AG04449 (cell line): ENCODE data around the gene MAFF.

ENCODE experiments used
- CTCF ChIA-PET: fragments of 350-600 bp; formaldehyde crosslinking; extraction: SDS; loops from one replicate; lab custom pipeline; 2021; ENCODE audit warnings: antibody characterized with exemption; lab: Yijun Ruan, JAX
- POLR2A ChIA-PET: fragments of 400-600, 350-600 bp; formaldehyde crosslinking; extraction: SDS; loops from one replicate; lab custom pipeline; 2020; ENCODE audit warnings: antibody characterized with exemption, inconsistent platforms; lab: Yijun Ruan, JAX
- DNase-seq: peaks from one replicate; pipeline ENCODE4 v3.0.0-alpha.2; 2010; ENCODE audit warnings: low read depth, low spot score
- H3K4me3 ChIP-seq: 2 replicates; pipeline ENCODE4 v1.5.1; 2011; ENCODE audit warnings: low read depth, mild to moderate bottlenecking, control low read depth, low read length
- TF ChIP-seq, protein P1 (sequence below): IDR thresholded peaks from one replicate; pipeline ENCODE4 v1.5.1; 2011; ENCODE audit warnings: mild to moderate bottlenecking, moderate library complexity, low read length, control low read depth, inconsistent platforms; ENCODE audit not compliant: insufficient read depth; ENCODE audit errors: missing control alignments

The MAFF gene

DNA sequence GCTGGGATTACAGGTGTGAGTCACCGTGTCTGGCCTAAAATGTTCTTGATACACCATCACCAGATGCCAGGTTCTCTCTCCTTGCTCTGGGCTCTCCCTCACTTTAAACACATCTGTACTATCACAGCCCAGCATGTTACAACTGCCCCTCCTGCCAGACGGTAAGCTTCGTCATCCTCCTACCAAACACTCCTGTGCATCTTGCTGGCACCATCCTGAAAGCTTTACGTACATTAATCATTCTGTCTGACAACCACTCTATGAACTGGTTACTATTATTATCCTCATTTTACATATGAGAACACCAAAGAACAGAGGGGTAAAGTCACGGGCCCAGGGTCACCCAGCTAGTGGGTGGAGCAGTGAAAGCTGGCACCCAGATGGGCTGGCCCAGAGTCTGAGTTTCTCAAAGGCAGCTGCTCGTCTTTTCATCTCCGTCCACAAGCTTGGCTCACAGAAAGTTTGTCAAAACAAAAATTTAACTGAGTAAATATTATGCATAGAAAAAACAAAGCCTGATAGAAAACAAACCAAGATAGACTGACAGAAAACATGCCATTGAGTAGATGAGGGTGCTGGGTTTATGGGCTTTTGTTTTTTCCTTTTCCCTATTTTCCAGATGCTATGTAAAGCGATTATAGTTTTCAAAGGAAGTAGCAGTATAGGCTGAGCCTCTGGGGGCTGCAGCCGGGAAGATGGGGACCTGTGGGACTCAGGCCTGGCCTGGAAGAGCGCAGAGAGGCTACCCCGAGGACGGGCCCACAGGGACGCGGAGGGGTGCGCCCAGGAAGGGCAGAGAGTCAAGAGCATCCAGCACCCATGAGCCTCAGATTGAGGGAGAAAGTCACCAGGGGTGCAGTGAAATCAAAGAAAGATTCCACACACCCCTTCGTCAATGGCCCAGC, 29.6 kb upstream of the MAFF start:
- ChIA-PET CTCF (interaction anchor here (1.2 kb wide), 1 partner anchor 58 kb away, joined by 3 read pairs; no protein-coding TSS in a partner anchor), POLR2A (no interaction called here)
- TF ChIP-seq, protein P1, sequence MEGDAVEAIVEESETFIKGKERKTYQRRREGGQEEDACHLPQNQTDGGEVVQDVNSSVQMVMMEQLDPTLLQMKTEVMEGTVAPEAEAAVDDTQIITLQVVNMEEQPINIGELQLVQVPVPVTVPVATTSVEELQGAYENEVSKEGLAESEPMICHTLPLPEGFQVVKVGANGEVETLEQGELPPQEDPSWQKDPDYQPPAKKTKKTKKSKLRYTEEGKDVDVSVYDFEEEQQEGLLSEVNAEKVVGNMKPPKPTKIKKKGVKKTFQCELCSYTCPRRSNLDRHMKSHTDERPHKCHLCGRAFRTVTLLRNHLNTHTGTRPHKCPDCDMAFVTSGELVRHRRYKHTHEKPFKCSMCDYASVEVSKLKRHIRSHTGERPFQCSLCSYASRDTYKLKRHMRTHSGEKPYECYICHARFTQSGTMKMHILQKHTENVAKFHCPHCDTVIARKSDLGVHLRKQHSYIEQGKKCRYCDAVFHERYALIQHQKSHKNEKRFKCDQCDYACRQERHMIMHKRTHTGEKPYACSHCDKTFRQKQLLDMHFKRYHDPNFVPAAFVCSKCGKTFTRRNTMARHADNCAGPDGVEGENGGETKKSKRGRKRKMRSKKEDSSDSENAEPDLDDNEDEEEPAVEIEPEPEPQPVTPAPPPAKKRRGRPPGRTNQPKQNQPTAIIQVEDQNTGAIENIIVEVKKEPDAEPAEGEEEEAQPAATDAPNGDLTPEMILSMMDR, result no peak
- no peak for DNase-seq
- H3K4me3 ChIP-seq, result no peak overlapping the region

DNA sequence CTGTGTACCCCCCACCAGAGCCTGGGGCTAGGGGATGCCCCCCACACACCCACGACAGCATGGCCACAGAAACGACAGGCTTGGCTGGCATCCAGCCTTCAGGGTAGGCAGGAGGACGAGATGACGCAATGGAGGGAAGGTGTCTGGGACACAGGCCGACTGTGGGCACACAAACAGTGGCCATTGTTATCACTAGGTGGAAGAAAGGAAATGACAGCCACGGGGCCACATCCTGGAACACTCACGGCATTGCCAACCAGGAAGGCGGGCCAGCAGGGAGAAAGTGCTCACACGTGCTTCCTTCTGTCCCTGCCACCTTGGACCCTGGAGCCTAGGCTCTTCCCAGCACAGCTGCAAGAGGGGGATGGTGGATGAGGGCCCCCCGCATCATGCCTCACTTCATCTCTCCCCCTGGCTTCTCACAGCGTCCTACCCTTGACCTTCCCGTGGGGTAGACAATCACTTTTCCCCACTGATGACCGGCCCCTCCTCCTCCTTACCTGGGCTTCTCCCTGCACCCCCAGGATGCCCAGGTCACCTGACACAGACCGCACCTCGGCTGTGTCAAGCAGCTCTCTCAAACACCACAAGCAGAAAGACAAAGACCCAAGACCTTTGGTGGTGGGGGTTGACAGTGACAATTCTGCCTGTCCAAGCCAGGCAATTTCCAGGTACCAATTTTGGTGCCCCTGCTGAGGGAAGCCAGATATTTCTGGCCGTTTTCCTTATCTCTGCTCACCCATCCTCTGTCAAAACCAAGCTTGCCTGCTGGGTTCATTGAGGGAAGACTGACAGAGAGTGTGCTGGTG, 28.8 kb upstream of the MAFF start:
- ChIA-PET CTCF (no interaction called here), POLR2A (no interaction called here)
- DNase-seq, result no peak
- TF ChIP-seq, protein P1, result no peak
- H3K4me3 ChIP-seq, result no peak overlapping the region

DNA sequence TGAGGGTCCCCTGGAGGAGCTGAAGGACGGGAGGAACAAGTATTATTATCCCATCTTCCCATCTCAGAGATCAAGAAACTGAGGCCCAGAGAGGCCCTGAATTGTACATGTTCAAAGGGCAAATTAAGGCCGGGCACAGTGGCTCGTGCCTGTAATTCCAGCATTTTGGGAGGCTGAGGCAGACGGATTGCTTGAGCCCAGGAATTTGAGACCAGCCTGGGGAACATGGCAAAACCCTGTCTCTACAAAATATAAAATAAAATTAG, 28.2 kb upstream of the MAFF start:
- no peak overlapping the region for H3K4me3 ChIP-seq
- ChIA-PET POLR2A (no interaction called here), CTCF (no interaction called here)
- TF ChIP-seq, protein P1, result no peak
- DNase-seq, result no peak

DNA sequence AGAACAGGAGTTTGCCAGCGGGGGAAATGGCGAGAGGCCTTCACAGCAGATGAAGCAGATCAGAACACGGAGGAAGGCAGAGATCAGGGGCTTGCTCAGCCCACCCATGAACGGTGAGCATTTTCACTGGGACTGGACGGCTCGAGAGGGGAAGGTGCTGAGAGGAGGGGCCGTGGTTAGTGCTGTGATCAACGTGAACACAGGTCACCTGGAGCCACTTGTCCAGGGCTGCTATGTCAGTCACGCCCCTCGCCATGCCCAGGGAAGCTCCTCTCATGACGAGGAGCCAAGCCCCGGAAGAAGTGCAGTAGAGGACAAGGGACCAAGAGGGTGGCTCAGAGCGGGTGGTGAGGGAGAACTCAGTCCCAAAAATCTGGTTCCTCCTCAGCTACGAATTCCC, 27.2 kb upstream of the MAFF start:
- DNase-seq, result no peak
- H3K4me3 ChIP-seq, result no peak overlapping the region
- ChIA-PET CTCF (no interaction called here), POLR2A (no interaction called here)
- TF ChIP-seq, protein P1, result no peak

DNA sequence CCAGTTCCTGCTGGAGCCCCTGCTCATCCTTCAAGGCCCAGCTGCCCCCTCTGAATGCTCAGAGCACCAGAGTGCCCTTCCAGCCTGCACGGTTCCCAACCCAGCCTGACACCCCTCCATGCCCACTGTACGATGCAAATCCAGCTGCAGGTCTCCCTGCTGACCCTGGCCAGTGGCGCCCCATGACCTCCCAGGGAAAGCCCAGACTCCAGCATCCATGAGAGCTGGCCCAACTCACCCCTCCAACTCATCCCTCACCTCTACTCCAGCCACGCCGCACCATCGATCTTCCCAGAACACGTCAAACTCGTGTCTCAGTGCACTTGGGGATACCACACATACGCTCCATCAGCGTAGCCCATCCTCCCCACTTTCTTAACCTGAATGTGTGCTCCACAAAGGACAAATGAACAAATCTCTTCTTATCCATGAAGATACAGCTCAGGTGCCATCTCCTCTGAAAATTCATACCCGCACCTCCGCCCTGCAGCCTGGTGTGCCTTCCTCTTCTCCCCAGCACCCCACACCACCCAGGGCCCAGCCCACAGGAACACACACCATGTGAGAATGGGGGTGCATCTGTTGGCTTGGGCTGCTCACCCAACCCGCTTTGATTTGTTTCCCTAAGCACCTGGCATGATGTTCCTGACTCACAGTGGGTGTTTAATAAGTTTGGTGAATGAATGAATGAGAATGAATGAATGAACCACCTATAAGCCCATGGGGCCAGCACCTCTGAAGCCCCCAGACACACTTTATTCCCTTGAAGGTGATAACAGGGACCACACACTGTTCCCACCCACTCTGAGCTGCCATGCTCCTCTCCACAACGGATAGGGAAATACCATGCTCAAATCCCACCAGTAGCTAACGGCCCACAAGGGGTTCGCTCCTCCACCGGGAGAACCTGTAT, 26.3 kb upstream of the MAFF start:
- no peak for DNase-seq
- TF ChIP-seq, protein P1, result no peak
- no peak overlapping the region for H3K4me3 ChIP-seq
- POLR2A ChIA-PET, result no interaction called here
- CTCF ChIA-PET, result interaction anchor here (1.6 to 2.3 kb wide), 2 partner anchors 61 to 78 kb away, joined by 4 to 9 read pairs; no protein-coding TSS in a partner anchor
